GM23248 (cell line): ENCODE data around the gene RELL1.

ENCODE experiments used
- EZH2 ChIP-seq: fragments of 200-600 bp; sonication (generic); IDR thresholded peaks from 2 replicates; pipeline ENCODE4 v1.6.1; 2018; ENCODE audit warnings: antibody characterized with exemption, mild to moderate bottlenecking; ENCODE audit not compliant: insufficient read depth, poor library complexity, severe bottlenecking
- EZH2phosphoT487 ChIP-seq: fragments of 200-600 bp; sonication (generic); IDR thresholded peaks from 2 replicates; pipeline ENCODE4 v1.6.1; 2018; ENCODE audit warnings: antibody characterized with exemption, moderate library complexity, mild to moderate bottlenecking, low read depth; ENCODE audit not compliant: insufficient read depth

DNA sequence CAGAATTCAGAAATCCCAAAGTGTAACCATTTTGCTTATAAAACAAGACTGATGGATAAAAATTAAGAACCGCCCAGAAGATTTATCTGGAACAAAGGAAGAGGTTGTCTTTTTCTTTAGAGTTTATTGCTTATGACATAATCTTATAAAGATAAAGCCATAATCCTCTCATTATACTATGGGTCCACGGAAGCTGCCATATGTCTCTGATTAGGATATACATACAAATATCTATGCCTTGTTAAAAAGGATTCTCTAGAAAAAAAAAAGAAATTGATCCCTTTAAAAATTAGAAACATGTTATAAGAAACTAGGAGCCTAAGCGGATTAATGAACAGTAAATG is 70.5 kb downstream of the RELL1 start:
- TF ChIP-seq EZH2 (no peak), EZH2phosphoT487 (no peak)
